Breast epithelium (tissue), 4 donors: ENCODE data around the gene ORM2. TPM values are rescaled to one million over a fixed set of nuclear protein-coding genes. Genes with fewer than 3 reads are reported as not detected.
"Not testable (repeated sequence)": the region's sequence is repeated elsewhere in the genome, so short reads cannot be mapped to it uniquely, and the experiment has no call there.

Experiments used
- DNase-seq, 2 donors: peaks; one replicate each; pipeline ENCODE4 v3.0.0-alpha.2; 2019; ENCODE audit warnings: low spot score in 2 of 2
- H3K27ac ChIP-seq, 2 donors: fragments of 200-600 bp; sonication (generic) in 1 of 2; one replicate each; pipeline ENCODE4 v1.5.1; 2016 to 2019; ENCODE audit warnings: mild to moderate bottlenecking in 1 of 2
- H3K27me3 ChIP-seq, 2 donors: fragments of 200-600 bp; sonication (generic) in 1 of 2; one replicate each; pipeline versions ENCODE4 v1.5.1 to v1.6.0; 2017 to 2019; ENCODE audit warnings: control low read depth in 1 of 2, mild to moderate bottlenecking in 1 of 2
- H3K36me3 ChIP-seq: fragments of 200-600 bp; one replicate; pipeline ENCODE4 v1.5.1; 2019
- H3K4me1 ChIP-seq, 2 donors: fragments of 200-600 bp; sonication (generic); one replicate each; pipeline ENCODE4 v1.5.1; 2016 to 2019; ENCODE audit warnings: control low read depth in 1 of 2
- H3K4me3 ChIP-seq, 3 donors: fragments of 200-600 bp; sonication (generic); 1 replicate in 2 of 3; 2 replicates in 1 of 3; pipeline ENCODE4 v1.5.1; 2016 to 2019; ENCODE audit warnings: mild to moderate bottlenecking in 3 of 3, moderate library complexity in 2 of 3
- H3K9me3 ChIP-seq, 2 donors: fragments of 200-600 bp; sonication (generic) in 1 of 2; one replicate each; pipeline ENCODE4 v1.5.1; 2016 to 2019; ENCODE audit warnings: control low read depth in 1 of 2
- CTCF ChIP-seq, 3 donors: fragments of 450-650 bp; IDR thresholded peaks; one replicate each; pipeline ENCODE4 v1.5.1; 2016 to 2017; ENCODE audit warnings: antibody characterized with exemption in 3 of 3, mild to moderate bottlenecking in 3 of 3, moderate library complexity in 3 of 3
- POLR2A ChIP-seq: fragments of 450-650 bp; IDR thresholded peaks from one replicate; pipeline ENCODE4 v1.6.1; 2016; ENCODE audit warnings: antibody characterized with exemption, mild to moderate bottlenecking, moderate library complexity
- POLR2AphosphoS5 ChIP-seq, 3 donors: sonication (generic); formaldehyde crosslinking; IDR thresholded peaks; one replicate each; pipeline ENCODE4 v1.6.1; 2017; ENCODE audit warnings: antibody characterized with exemption in 3 of 3
- intact Hi-C: fragments of 100-400 bp; cut with DNase I; formaldehyde crosslinking; loops from one replicate; pipeline ENCODE4 v1.15.1; 2023; ENCODE audit warnings: low total_unique reads
- total RNA-seq, 3 donors: library from RNA; depleted of rRNA; stranded (reverse); fragments of >200 nt; gene quantifications; one replicate each; pipeline ENCODE4 v1.1.0, GENCODE V29; 2016

Gene ORM2
- total RNA-seq, 3 donors from 2014 or later, result 1.6 to 2.9 TPM; not detected in 1

- H3K4me1 ChIP-seq, result no peaks in the 10 kb centered on the region
- TF ChIP-seq POLR2A, result no peak
- TF ChIP-seq CTCF (IDR thresholded peaks at IDR 0.05), result no peak
- TF ChIP-seq POLR2AphosphoS5 (IDR thresholded peaks at IDR 0.05), result no peak
- H3K27ac ChIP-seq, result no peak overlapping the region
- H3K36me3 ChIP-seq, result no peaks in the 10 kb centered on the region
- no peaks in the 10 kb centered on the region for H3K9me3 ChIP-seq
- no peaks in the 10 kb centered on the region for H3K27me3 ChIP-seq
- no peak for DNase-seq
- intact Hi-C loops, result no loop called here
- H3K4me3 ChIP-seq, result no peak overlapping the region
These were observed 5.2 kb upstream of the ORM2 start for GRCh38 chr9:114324492-114324891.

- H3K9me3 ChIP-seq, DNase-seq, H3K4me3 ChIP-seq, H3K27me3 ChIP-seq, H3K36me3 ChIP-seq, H3K27ac ChIP-seq, H3K4me1 ChIP-seq, intact Hi-C loops: not testable (repeated sequence)
These were observed 4.7 kb upstream of the ORM2 start for GRCh38 chr9:114324965-114325364.

GRCh38 chr9:114325684-114326254 lies 3.9 kb upstream of the ORM2 start:
- H3K27me3 ChIP-seq, DNase-seq, intact Hi-C loops, H3K27ac ChIP-seq, H3K36me3 ChIP-seq, H3K9me3 ChIP-seq, H3K4me3 ChIP-seq, H3K4me1 ChIP-seq: not testable (repeated sequence)

- H3K4me3 ChIP-seq, result no peak overlapping the region
- H3K9me3 ChIP-seq, result no peaks in the 10 kb centered on the region
- H3K36me3 ChIP-seq, result no peaks in the 10 kb centered on the region
- DNase-seq, result no peak
- TF ChIP-seq POLR2AphosphoS5 (IDR thresholded peaks at IDR 0.05), result no peak
- no peak for TF ChIP-seq POLR2A
- no peak for TF ChIP-seq CTCF (IDR thresholded peaks at IDR 0.05)
- H3K4me1 ChIP-seq, result no peaks in the 10 kb centered on the region
- H3K27ac ChIP-seq, result no peak overlapping the region
- H3K27me3 ChIP-seq, result no peaks in the 10 kb centered on the region
- intact Hi-C loops, result no loop called here
These were observed 1.9 kb upstream of the ORM2 start for GRCh38 chr9:114327749-114328148.

- H3K4me1 ChIP-seq, H3K27me3 ChIP-seq, DNase-seq, intact Hi-C loops, H3K27ac ChIP-seq, H3K36me3 ChIP-seq, H3K4me3 ChIP-seq, H3K9me3 ChIP-seq: not testable (repeated sequence)
These were observed 1.3 kb upstream of the ORM2 start for GRCh38 chr9:114328357-114328820.

- H3K9me3 ChIP-seq, H3K27me3 ChIP-seq, H3K4me3 ChIP-seq, DNase-seq, H3K4me1 ChIP-seq, H3K27ac ChIP-seq, intact Hi-C loops, H3K36me3 ChIP-seq: not testable (repeated sequence)
These were observed 588 bp upstream of the ORM2 start for GRCh38 chr9:114328937-114329624.

- no peaks in the 10 kb centered on the region for H3K27me3 ChIP-seq
- TF ChIP-seq CTCF (IDR thresholded peaks at IDR 0.05) (no peak), POLR2AphosphoS5 (IDR thresholded peaks at IDR 0.05) (no peak), POLR2A (no peak)
- H3K9me3 ChIP-seq, result no peaks in the 10 kb centered on the region
- H3K36me3 ChIP-seq, result no peaks in the 10 kb centered on the region
- intact Hi-C loops, result no loop called here
- H3K4me3 ChIP-seq, result no peak overlapping the region
- no peak overlapping the region for H3K27ac ChIP-seq
- H3K4me1 ChIP-seq, result no peaks in the 10 kb centered on the region
- DNase-seq, result no peak
These were observed 967 bp downstream of the ORM2 start for GRCh38 chr9:114330636-114331035.

GRCh38 chr9:114331229-114332195 lies 1.8 kb downstream of the ORM2 start:
- intact Hi-C loops, H3K9me3 ChIP-seq, H3K4me3 ChIP-seq, H3K36me3 ChIP-seq, H3K4me1 ChIP-seq, DNase-seq, H3K27ac ChIP-seq, H3K27me3 ChIP-seq: not testable (repeated sequence)

- H3K9me3 ChIP-seq, H3K27me3 ChIP-seq, H3K4me3 ChIP-seq, H3K4me1 ChIP-seq, H3K36me3 ChIP-seq, intact Hi-C loops, DNase-seq, H3K27ac ChIP-seq: not testable (repeated sequence)
These were observed 2.9 kb downstream of the ORM2 start for GRCh38 chr9:114332474-114333040.
